HUES64 (cell line): ENCODE data around the gene ZNF292.

ENCODE experiments used
- H3K27ac ChIP-seq: 2 replicates; pipeline ENCODE4 v1.7.0; 2013; ENCODE audit warnings: low read depth, low read length, inconsistent platforms
- H3K27me3 ChIP-seq: 2 replicates; pipeline ENCODE4 v1.6.1; 2013; ENCODE audit warnings: mild to moderate bottlenecking, low read length; ENCODE audit not compliant: insufficient read depth
- H3K36me3 ChIP-seq: 2 replicates; pipeline ENCODE4 v1.6.1; 2013; ENCODE audit warnings: mild to moderate bottlenecking, low read length; ENCODE audit not compliant: insufficient read depth
- H3K4me1 ChIP-seq: 2 replicates; pipeline ENCODE4 v1.6.1; 2013; ENCODE audit warnings: mild to moderate bottlenecking, low read length, moderate library complexity; ENCODE audit not compliant: insufficient read depth
- H3K4me3 ChIP-seq: 2 replicates; pipeline ENCODE4 v1.5.1; 2013; ENCODE audit warnings: mild to moderate bottlenecking, low read length, moderate library complexity
- H3K9ac ChIP-seq: 2 replicates; pipeline ENCODE4 v1.6.1; 2013; ENCODE audit warnings: mild to moderate bottlenecking, low read depth, low read length
- H3K9me3 ChIP-seq: 2 replicates; pipeline ENCODE4 v1.6.1; 2013; ENCODE audit warnings: low read depth, low read length; ENCODE audit not compliant: insufficient read depth
- WGBS: fragments of 150-250, 120-280 bp; methylation state at CpG from one replicate; pipeline ENCODE4 v1.1.7; 2013; ENCODE audit warnings: missing lambda C conversion rate; 5-methylcytosine and 5-hydroxymethylcytosine counted together

ZNF292 gene

GRCh38 chr6:87244380-87244779, 89.0 kb downstream of the ZNF292 start:
- H3K27me3 ChIP-seq = no peaks in the 10 kb centered on the region
- no peak overlapping the region for H3K4me3 ChIP-seq
- no peak overlapping the region for H3K27ac ChIP-seq
- H3K9me3 ChIP-seq = 0 out of 2 replicates have a peak, but pooled peaks cover 5% of the 10 kb centered on the region
- no peaks in the 10 kb centered on the region for H3K4me1 ChIP-seq
- H3K9ac ChIP-seq = no peak overlapping the region
- H3K36me3 ChIP-seq = peaks cover 84% of the 10 kb centered on the region

- no peak overlapping the region for H3K27ac ChIP-seq
- no peak overlapping the region for H3K9ac ChIP-seq
- H3K9me3 ChIP-seq = peaks cover 10% of the 10 kb centered on the region
- no peaks in the 10 kb centered on the region for H3K27me3 ChIP-seq
- no peak overlapping the region for H3K4me3 ChIP-seq
- no peaks in the 10 kb centered on the region for H3K4me1 ChIP-seq
- H3K36me3 ChIP-seq = peaks cover 92% of the 10 kb centered on the region
Measured at GRCh38 chr6:87250019-87250418, 94.7 kb downstream of the ZNF292 start.

GRCh38 chr6:87251225-87251624, 95.9 kb downstream of the ZNF292 start:
- Histone ChIP-seq H3K36me3 (peaks cover 94% of the 10 kb centered on the region), H3K27me3 (no peaks in the 10 kb centered on the region), H3K9ac (no peak overlapping the region), H3K4me1 (no peaks in the 10 kb centered on the region), H3K9me3 (peaks cover 22% of the 10 kb centered on the region), H3K4me3 (no peak overlapping the region), H3K27ac (no peak overlapping the region)
- 80% methylated on average over 1 of the region's 1 CpG for WGBS

GRCh38 chr6:87251725-87252124, 96.4 kb downstream of the ZNF292 start:
- Histone ChIP-seq H3K36me3 (peaks cover 94% of the 10 kb centered on the region), H3K4me1 (no peaks in the 10 kb centered on the region)

GRCh38 chr6:87257046-87257445, 101.7 kb downstream of the ZNF292 start:
- peaks cover 61% of the 10 kb centered on the region for H3K9me3 ChIP-seq
- H3K9ac ChIP-seq = no peak overlapping the region
- H3K4me1 ChIP-seq = no peaks in the 10 kb centered on the region
- H3K27me3 ChIP-seq = no peaks in the 10 kb centered on the region
- H3K36me3 ChIP-seq = peaks cover 89% of the 10 kb centered on the region
- no peak overlapping the region for H3K4me3 ChIP-seq
- no peak overlapping the region for H3K27ac ChIP-seq
- WGBS = 90% methylated on average over 3 of the region's 3 CpGs

More at GRCh38 chr6:87251725-87252124, 96.4 kb downstream of the ZNF292 start:
- Histone ChIP-seq H3K27me3 (no peaks in the 10 kb centered on the region), H3K9ac (no peak overlapping the region), H3K27ac (no peak overlapping the region), H3K4me3 (no peak overlapping the region), H3K9me3 (peaks cover 27% of the 10 kb centered on the region)

- no peak overlapping the region for H3K27ac ChIP-seq
- peaks cover 61% of the 10 kb centered on the region for H3K9me3 ChIP-seq
- H3K27me3 ChIP-seq = no peaks in the 10 kb centered on the region
- 90% methylated on average over 4 of the region's 4 CpGs for WGBS
- H3K36me3 ChIP-seq = peaks cover 86% of the 10 kb centered on the region
- no peaks in the 10 kb centered on the region for H3K4me1 ChIP-seq
- no peak overlapping the region for H3K4me3 ChIP-seq
- no peak overlapping the region for H3K9ac ChIP-seq
Measured at GRCh38 chr6:87257565-87257964, 102.2 kb downstream of the ZNF292 start.

- Histone ChIP-seq H3K4me3 (no peak overlapping the region), H3K36me3 (peaks cover 83% of the 10 kb centered on the region), H3K27ac (no peak overlapping the region), H3K4me1 (no peaks in the 10 kb centered on the region), H3K9me3 (peaks cover 61% of the 10 kb centered on the region), H3K9ac (no peak overlapping the region), H3K27me3 (no peaks in the 10 kb centered on the region)
- WGBS = 96% methylated on average over 7 of the region's 7 CpGs
Measured at GRCh38 chr6:87257975-87258374, 102.6 kb downstream of the ZNF292 start.

GRCh38 chr6:87259791-87260190, 104.4 kb downstream of the ZNF292 start:
- Histone ChIP-seq H3K36me3 (peaks cover 65% of the 10 kb centered on the region), H3K27ac (no peak overlapping the region), H3K4me1 (no peaks in the 10 kb centered on the region), H3K27me3 (no peaks in the 10 kb centered on the region), H3K9ac (no peak overlapping the region), H3K4me3 (no peak overlapping the region), H3K9me3 (peaks cover 54% of the 10 kb centered on the region)
- WGBS = 94% methylated on average over 7 of the region's 7 CpGs

- Histone ChIP-seq H3K9ac (no peak overlapping the region), H3K9me3 (peaks cover 37% of the 10 kb centered on the region), H3K27me3 (no peaks in the 10 kb centered on the region), H3K4me3 (no peak overlapping the region), H3K36me3 (peaks cover 48% of the 10 kb centered on the region), H3K27ac (no peak overlapping the region), H3K4me1 (no peaks in the 10 kb centered on the region)
- WGBS = 95% methylated on average over 3 of the region's 3 CpGs
Measured at GRCh38 chr6:87261534-87261933, 106.2 kb downstream of the ZNF292 start.

GRCh38 chr6:87264481-87264880, 109.1 kb downstream of the ZNF292 start:
- Histone ChIP-seq H3K4me3 (no peak overlapping the region), H3K27me3 (no peaks in the 10 kb centered on the region), H3K27ac (no peak overlapping the region), H3K36me3 (peaks cover 18% of the 10 kb centered on the region), H3K9ac (no peak overlapping the region), H3K9me3 (peaks cover 7% of the 10 kb centered on the region), H3K4me1 (no peaks in the 10 kb centered on the region)
- 77% methylated on average over 2 of the region's 2 CpGs for WGBS

- Histone ChIP-seq H3K27me3 (no peaks in the 10 kb centered on the region), H3K9ac (no peak overlapping the region), H3K4me3 (no peak overlapping the region), H3K4me1 (no peaks in the 10 kb centered on the region), H3K9me3 (no peaks in the 10 kb centered on the region), H3K36me3 (no peaks in the 10 kb centered on the region), H3K27ac (no peak overlapping the region)
- 96% methylated on average over 7 of the region's 7 CpGs for WGBS
Measured at GRCh38 chr6:87274660-87275274, 119.4 kb downstream of the ZNF292 start.

GRCh38 chr6:87276624-87277023, 121.3 kb downstream of the ZNF292 start:
- H3K9me3 ChIP-seq = no peaks in the 10 kb centered on the region
- H3K27ac ChIP-seq = no peak overlapping the region
- no peaks in the 10 kb centered on the region for H3K4me1 ChIP-seq
- WGBS = no CpG with 5 or more reads among the region's 1 CpG
- H3K27me3 ChIP-seq = no peaks in the 10 kb centered on the region
- H3K4me3 ChIP-seq = no peak overlapping the region
- no peak overlapping the region for H3K9ac ChIP-seq
- no peaks in the 10 kb centered on the region for H3K36me3 ChIP-seq
